Measurements from ENCODE around the gene P4HTM.
A peak's percentile ranks its signal among the peaks of the same experiment; 100 is the strongest.

The P4HTM gene

GRCh38 chr3:49021813-49022687, 32.0 kb downstream of the P4HTM start, which contains the start of gene NDUFAF3:
TSS of gene NDUFAF3 (plus strand) at chr3:49022121. CDS start at chr3:49022145, 24 bp downstream.
- no peaks in the 10 kb centered on the region for H3K27me3 ChIP-seq (ENCODE audit: control insufficient read depth, insufficient read depth, low read length)
- peak within 1 kb of the TSS; percentile 72 for H3K27ac ChIP-seq (ENCODE audit: low read length)
- H3K4me3 ChIP-seq (ENCODE audit: low read length) = peak within 1 kb of the TSS; percentile 67
- peak within 1 kb of the TSS; percentile 89 for H3K9ac ChIP-seq (ENCODE audit: low read length)
- H3K36me3 ChIP-seq (ENCODE audit: control insufficient read depth, low read depth, low read length) = peaks cover 39% of the 10 kb centered on the region
- no peaks in the 10 kb centered on the region for H3K9me3 ChIP-seq (ENCODE audit: control insufficient read depth, low read depth, low read length)
- H3K4me1 ChIP-seq (ENCODE audit: control insufficient read depth, low read depth, low read length) = peaks cover 6% of the 10 kb centered on the region

GRCh38 chr3:49022688-49023171, 32.7 kb downstream of the P4HTM start:
- H3K27ac ChIP-seq (ENCODE audit: low read length) = peak overlapping the region; percentile 32
- peaks cover 6% of the 10 kb centered on the region for H3K4me1 ChIP-seq (ENCODE audit: control insufficient read depth, low read depth, low read length)
- H3K4me3 ChIP-seq (ENCODE audit: low read length) = peak overlapping the region; percentile 67
- H3K9me3 ChIP-seq (ENCODE audit: control insufficient read depth, low read depth, low read length) = no peaks in the 10 kb centered on the region
- peaks cover 46% of the 10 kb centered on the region for H3K36me3 ChIP-seq (ENCODE audit: control insufficient read depth, low read depth, low read length)
- H3K9ac ChIP-seq (ENCODE audit: low read length) = peak overlapping the region; percentile 89
- H3K27me3 ChIP-seq (ENCODE audit: control insufficient read depth, insufficient read depth, low read length) = no peaks in the 10 kb centered on the region

GRCh38 chr3:49023775-49024174, 33.7 kb downstream of the P4HTM start:
- H3K9ac ChIP-seq (ENCODE audit: low read length) = no peak overlapping the region
- no peak overlapping the region for H3K27ac ChIP-seq (ENCODE audit: low read length)
- H3K27me3 ChIP-seq (ENCODE audit: control insufficient read depth, insufficient read depth, low read length) = no peaks in the 10 kb centered on the region
- peaks cover 48% of the 10 kb centered on the region for H3K36me3 ChIP-seq (ENCODE audit: control insufficient read depth, low read depth, low read length)
- H3K4me3 ChIP-seq (ENCODE audit: low read length) = no peak overlapping the region
- H3K9me3 ChIP-seq (ENCODE audit: control insufficient read depth, low read depth, low read length) = no peaks in the 10 kb centered on the region
- H3K4me1 ChIP-seq (ENCODE audit: control insufficient read depth, low read depth, low read length) = peaks cover 13% of the 10 kb centered on the region

- H3K9ac ChIP-seq (ENCODE audit: low read length) = no peak overlapping the region
Observed at GRCh38 chr3:49024449-49024848, 34.4 kb downstream of the P4HTM start.

GRCh38 chr3:49025005-49025792, 35.2 kb downstream of the P4HTM start:
- no peak overlapping the region for H3K4me3 ChIP-seq (ENCODE audit: low read length)
- H3K4me1 ChIP-seq (ENCODE audit: control insufficient read depth, low read depth, low read length) = peaks cover 11% of the 10 kb centered on the region
- peaks cover 50% of the 10 kb centered on the region for H3K36me3 ChIP-seq (ENCODE audit: control insufficient read depth, low read depth, low read length)

More at GRCh38 chr3:49024449-49024848, 34.4 kb downstream of the P4HTM start:
- peaks cover 48% of the 10 kb centered on the region for H3K36me3 ChIP-seq (ENCODE audit: control insufficient read depth, low read depth, low read length)
- H3K4me3 ChIP-seq (ENCODE audit: low read length) = no peak overlapping the region
- no peaks in the 10 kb centered on the region for H3K9me3 ChIP-seq (ENCODE audit: control insufficient read depth, low read depth, low read length)
- peaks cover 14% of the 10 kb centered on the region for H3K4me1 ChIP-seq (ENCODE audit: control insufficient read depth, low read depth, low read length)
- H3K27me3 ChIP-seq (ENCODE audit: control insufficient read depth, insufficient read depth, low read length) = no peaks in the 10 kb centered on the region
- no peak overlapping the region for H3K27ac ChIP-seq (ENCODE audit: low read length)

GRCh38 chr3:49025793-49026520, 35.9 kb downstream of the P4HTM start:
- Histone ChIP-seq H3K4me3 (ENCODE audit: low read length) (no peak overlapping the region), H3K27ac (ENCODE audit: low read length) (no peak overlapping the region), H3K4me1 (ENCODE audit: control insufficient read depth, low read depth, low read length) (peaks cover 9% of the 10 kb centered on the region), H3K9me3 (ENCODE audit: control insufficient read depth, low read depth, low read length) (no peaks in the 10 kb centered on the region), H3K27me3 (ENCODE audit: control insufficient read depth, insufficient read depth, low read length) (no peaks in the 10 kb centered on the region), H3K9ac (ENCODE audit: low read length) (no peak overlapping the region), H3K36me3 (ENCODE audit: control insufficient read depth, low read depth, low read length) (peaks cover 52% of the 10 kb centered on the region)

More at GRCh38 chr3:49025005-49025792, 35.2 kb downstream of the P4HTM start:
- Histone ChIP-seq H3K27me3 (ENCODE audit: control insufficient read depth, insufficient read depth, low read length) (no peaks in the 10 kb centered on the region), H3K9me3 (ENCODE audit: control insufficient read depth, low read depth, low read length) (no peaks in the 10 kb centered on the region), H3K27ac (ENCODE audit: low read length) (no peak overlapping the region), H3K9ac (ENCODE audit: low read length) (no peak overlapping the region)

- no peak overlapping the region for H3K9ac ChIP-seq (ENCODE audit: low read length)
- no peaks in the 10 kb centered on the region for H3K27me3 ChIP-seq (ENCODE audit: control insufficient read depth, insufficient read depth, low read length)
- no peaks in the 10 kb centered on the region for H3K9me3 ChIP-seq (ENCODE audit: control insufficient read depth, low read depth, low read length)
- peaks cover 9% of the 10 kb centered on the region for H3K4me1 ChIP-seq (ENCODE audit: control insufficient read depth, low read depth, low read length)
- no peak overlapping the region for H3K27ac ChIP-seq (ENCODE audit: low read length)
- peaks cover 57% of the 10 kb centered on the region for H3K36me3 ChIP-seq (ENCODE audit: control insufficient read depth, low read depth, low read length)
- H3K4me3 ChIP-seq (ENCODE audit: low read length) = no peak overlapping the region
Observed at GRCh38 chr3:49026536-49026935, 36.5 kb downstream of the P4HTM start.

- H3K27me3 ChIP-seq (ENCODE audit: control insufficient read depth, insufficient read depth, low read length) = no peaks in the 10 kb centered on the region
- peak overlapping the region; percentile 72 for H3K4me3 ChIP-seq (ENCODE audit: low read length)
- H3K27ac ChIP-seq (ENCODE audit: low read length) = no peak overlapping the region
- H3K9ac ChIP-seq (ENCODE audit: low read length) = no peak overlapping the region
- peaks cover 9% of the 10 kb centered on the region for H3K4me1 ChIP-seq (ENCODE audit: control insufficient read depth, low read depth, low read length)
- no peaks in the 10 kb centered on the region for H3K9me3 ChIP-seq (ENCODE audit: control insufficient read depth, low read depth, low read length)
- H3K36me3 ChIP-seq (ENCODE audit: control insufficient read depth, low read depth, low read length) = peaks cover 68% of the 10 kb centered on the region
Observed at GRCh38 chr3:49027634-49028033, 37.6 kb downstream of the P4HTM start.

- peak overlapping the region; percentile 75 for H3K9ac ChIP-seq (ENCODE audit: low read length)
Observed at GRCh38 chr3:49028298-49028672, 38.2 kb downstream of the P4HTM start.

GRCh38 chr3:49028673-49029562, 38.9 kb downstream of the P4HTM start, which contains the start of gene IMPDH2:
TSS of gene IMPDH2 (minus strand) at chr3:49029398. CDS start at chr3:49029350, 48 bp downstream.
- Histone ChIP-seq H3K27ac (ENCODE audit: low read length) (peak within 1 kb of the TSS; percentile 14), H3K27me3 (ENCODE audit: control insufficient read depth, insufficient read depth, low read length) (no peaks in the 10 kb centered on the region), H3K4me3 (ENCODE audit: low read length) (peak within 1 kb of the TSS; percentile 72), H3K9ac (ENCODE audit: low read length) (peak within 1 kb of the TSS; percentile 75), H3K4me1 (ENCODE audit: control insufficient read depth, low read depth, low read length) (peaks cover 9% of the 10 kb centered on the region), H3K36me3 (ENCODE audit: control insufficient read depth, low read depth, low read length) (peaks cover 69% of the 10 kb centered on the region), H3K9me3 (ENCODE audit: control insufficient read depth, low read depth, low read length) (no peaks in the 10 kb centered on the region)

More at GRCh38 chr3:49028298-49028672, 38.2 kb downstream of the P4HTM start:
- no peaks in the 10 kb centered on the region for H3K9me3 ChIP-seq (ENCODE audit: control insufficient read depth, low read depth, low read length)
- peak overlapping the region; percentile 72 for H3K4me3 ChIP-seq (ENCODE audit: low read length)
- H3K27me3 ChIP-seq (ENCODE audit: control insufficient read depth, insufficient read depth, low read length) = no peaks in the 10 kb centered on the region
- H3K36me3 ChIP-seq (ENCODE audit: control insufficient read depth, low read depth, low read length) = peaks cover 72% of the 10 kb centered on the region
- no peak overlapping the region for H3K27ac ChIP-seq (ENCODE audit: low read length)
- H3K4me1 ChIP-seq (ENCODE audit: control insufficient read depth, low read depth, low read length) = peaks cover 9% of the 10 kb centered on the region

All from iPS-18a (cell line).